WTC11 (cell line): ENCODE results near the gene EIF1AY.

ENCODE experiments used
- ZNF416 ChIP-seq: fragments of 250-450 bp; sonication (Bioruptor Pico); IDR thresholded peaks from 2 replicates; pipeline ENCODE4 v1.9.0; 2021; ENCODE audit warnings: mild to moderate bottlenecking, inconsistent platforms
- TF ChIP-seq, protein P1 (sequence below): fragments of 200-600 bp; IDR thresholded peaks from 2 replicates; pipeline ENCODE4 v1.8.0; 2022; ENCODE audit warnings: antibody characterized with exemption

DNA sequence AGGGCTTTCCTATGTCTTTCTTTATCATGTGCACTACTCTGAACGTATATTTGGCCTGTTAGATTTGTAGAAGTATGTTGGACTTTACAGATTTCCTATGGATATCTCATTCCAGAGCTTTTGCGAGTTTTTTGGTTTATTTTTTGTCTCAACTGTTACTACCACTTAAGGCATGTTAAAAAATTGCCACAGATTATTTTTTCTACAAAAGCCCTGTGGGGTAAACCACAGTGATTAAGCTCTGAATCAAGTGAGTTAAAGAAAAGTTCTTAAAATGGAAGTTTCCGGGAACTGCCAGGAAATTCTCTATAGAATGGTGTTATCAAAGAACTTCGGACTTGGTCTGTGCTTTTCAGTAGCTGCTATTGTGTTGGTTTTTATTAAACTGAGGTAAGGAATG, 10.6 kb downstream of the EIF1AY start:
- TF ChIP-seq, protein P1, sequence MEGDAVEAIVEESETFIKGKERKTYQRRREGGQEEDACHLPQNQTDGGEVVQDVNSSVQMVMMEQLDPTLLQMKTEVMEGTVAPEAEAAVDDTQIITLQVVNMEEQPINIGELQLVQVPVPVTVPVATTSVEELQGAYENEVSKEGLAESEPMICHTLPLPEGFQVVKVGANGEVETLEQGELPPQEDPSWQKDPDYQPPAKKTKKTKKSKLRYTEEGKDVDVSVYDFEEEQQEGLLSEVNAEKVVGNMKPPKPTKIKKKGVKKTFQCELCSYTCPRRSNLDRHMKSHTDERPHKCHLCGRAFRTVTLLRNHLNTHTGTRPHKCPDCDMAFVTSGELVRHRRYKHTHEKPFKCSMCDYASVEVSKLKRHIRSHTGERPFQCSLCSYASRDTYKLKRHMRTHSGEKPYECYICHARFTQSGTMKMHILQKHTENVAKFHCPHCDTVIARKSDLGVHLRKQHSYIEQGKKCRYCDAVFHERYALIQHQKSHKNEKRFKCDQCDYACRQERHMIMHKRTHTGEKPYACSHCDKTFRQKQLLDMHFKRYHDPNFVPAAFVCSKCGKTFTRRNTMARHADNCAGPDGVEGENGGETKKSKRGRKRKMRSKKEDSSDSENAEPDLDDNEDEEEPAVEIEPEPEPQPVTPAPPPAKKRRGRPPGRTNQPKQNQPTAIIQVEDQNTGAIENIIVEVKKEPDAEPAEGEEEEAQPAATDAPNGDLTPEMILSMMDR = no peak
- TF ChIP-seq ZNF416 (CRISPR knock-in tag) = no peak
